A673 (cell line): ENCODE measurements around the gene L3MBTL3. TPM values are rescaled to one million over a fixed set of nuclear protein-coding genes. Genes with fewer than 3 reads are reported as not detected.

Source experiments
- BruUV-seq: library from RNA; stranded (reverse); fragments of 400-500 nt; replicated peaks from 2 replicates; lab custom pipeline; 2021; lab: Mats Ljungman, UMichigan
- CTCF ChIA-PET: fragments of 300-600 bp; sonication (Branson Sonifier 250); formaldehyde crosslinking; loops from one replicate; lab custom pipeline; 2022; ENCODE audit warnings: antibody characterized with exemption; lab: Charles Lee
- POLR2A ChIA-PET: fragments of 300-600 bp; sonication (Branson Sonifier 250); formaldehyde crosslinking; loops from one replicate; lab custom pipeline; 2022; ENCODE audit warnings: antibody characterized with exemption; ENCODE audit not compliant: low non-redundant PET; lab: Charles Lee
- DNase-seq: peaks from one replicate; pipeline ENCODE4 v3.0.0-alpha.2; 2015; ENCODE audit warnings: low spot score
- H3K27ac ChIP-seq: fragments of 200-600 bp; sonication (generic); 2 replicates; pipeline ENCODE4 v1.5.1; 2016; ENCODE audit warnings: mixed run types, low read depth, mild to moderate bottlenecking, mixed read lengths, antibody characterized with exemption, low read length; ENCODE audit not compliant: poor library complexity, severe bottlenecking
- H3K27me3 ChIP-seq: fragments of 200-600 bp; sonication (generic); replicated peaks from 2 replicates; pipeline ENCODE4 v1.6.1; 2017; ENCODE audit warnings: mixed run types, low read depth, mild to moderate bottlenecking, mixed read lengths, antibody characterized with exemption, low read length; ENCODE audit not compliant: insufficient read depth, poor library complexity
- H3K36me3 ChIP-seq: fragments of 200-600 bp; sonication (generic); 2 replicates; pipeline ENCODE4 v1.6.1; 2016; ENCODE audit warnings: mixed run types, mild to moderate bottlenecking, mixed read lengths, antibody characterized with exemption, low read length; ENCODE audit not compliant: insufficient read depth, poor library complexity, severe bottlenecking
- H3K4me1 ChIP-seq: fragments of 200-600 bp; sonication (generic); 2 replicates; pipeline ENCODE4 v1.6.1; 2017; ENCODE audit warnings: mixed run types, mild to moderate bottlenecking, mixed read lengths, antibody characterized with exemption, low read length; ENCODE audit not compliant: insufficient read depth, poor library complexity, severe bottlenecking
- H3K4me3 ChIP-seq: fragments of 200-600 bp; sonication (generic); 2 replicates; pipeline ENCODE4 v1.5.1; 2016; ENCODE audit warnings: low read depth, mixed run types, mild to moderate bottlenecking, mixed read lengths, low read length; ENCODE audit not compliant: poor library complexity, severe bottlenecking
- H3K9me3 ChIP-seq: fragments of 200-600 bp; sonication (generic); 2 replicates; pipeline ENCODE4 v1.6.1; 2016; ENCODE audit warnings: mixed run types, low read depth, mild to moderate bottlenecking, mixed read lengths, antibody characterized with exemption, low read length; ENCODE audit not compliant: poor library complexity, severe bottlenecking
- EZH2 ChIP-seq: fragments of 200-600 bp; sonication (generic); IDR thresholded peaks from 2 replicates; pipeline ENCODE4 v1.6.1; 2017; ENCODE audit warnings: borderline replicate concordance, low read depth, mild to moderate bottlenecking, mixed read lengths, antibody characterized with exemption, low read length; ENCODE audit not compliant: poor library complexity, severe bottlenecking
- intact Hi-C: fragments of 100-400 bp; cut with micrococcal nuclease; formaldehyde crosslinking; loops from one replicate; pipeline ENCODE4 v1.10.0; 2022; ENCODE audit not compliant: unreplicated experiment
- total RNA-seq: library from RNA; stranded (reverse); gene quantifications from 2 replicates; pipeline ENCODE4 v1.2.3, GENCODE V29; 2021
- TF ChIP-seq, protein P1 (sequence below): fragments of 300-800, 200-600 bp; sonication (generic); conservative IDR thresholded peaks from 2 replicates; pipeline ENCODE4 v1.5.1; 2017; ENCODE audit warnings: low read depth, mild to moderate bottlenecking, antibody characterized with exemption, low read length, moderate library complexity, mixed read lengths

L3MBTL3 gene
- total RNA-seq, 1 experiment from 2014 or later = 40.8 TPM

DNA sequence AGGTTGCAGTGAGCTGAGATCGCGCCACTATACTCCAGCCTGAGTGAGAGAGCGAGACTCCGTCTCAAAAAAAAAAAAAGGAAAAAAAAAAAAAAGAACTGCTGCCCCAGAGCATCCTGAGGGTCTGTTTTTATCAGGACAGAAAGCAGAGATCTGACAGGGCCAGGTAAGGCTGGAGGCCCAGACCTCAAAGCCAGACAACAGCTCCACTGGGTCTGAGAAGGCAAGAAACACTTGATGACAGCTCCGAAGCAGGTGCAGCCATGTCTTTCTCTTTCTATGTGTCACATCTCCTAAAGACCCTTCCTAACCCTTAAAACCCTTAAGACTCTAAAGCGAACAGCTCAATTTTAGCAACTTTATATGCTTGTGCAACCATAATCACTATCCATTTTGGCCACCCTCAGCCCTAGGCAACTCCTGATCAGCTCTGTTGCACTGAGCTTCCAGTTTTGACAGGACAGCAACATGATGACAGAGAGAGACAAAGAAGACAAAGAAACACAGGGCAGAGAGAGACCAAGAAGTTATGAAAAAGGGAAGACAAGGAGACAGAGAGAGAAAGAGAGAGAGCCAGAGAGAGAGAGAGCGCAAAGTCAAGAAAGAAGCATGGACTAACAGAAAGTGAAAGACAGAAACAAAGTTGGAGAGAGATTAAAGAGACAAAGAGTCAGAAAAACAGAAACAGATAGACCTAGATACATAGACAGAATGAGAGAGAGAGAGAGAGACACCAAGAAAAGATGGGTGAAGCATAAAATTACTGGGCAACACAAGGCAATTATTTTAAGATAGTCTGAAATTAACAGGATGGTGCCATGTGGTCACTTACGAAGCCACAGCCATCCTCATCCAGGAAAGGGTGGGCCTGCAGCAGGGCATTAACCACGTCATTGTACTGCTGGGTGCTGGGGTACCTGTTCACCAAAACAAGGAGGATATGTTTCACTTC is 165.2 kb downstream of the L3MBTL3 start:
- Histone ChIP-seq H3K36me3 (no peaks in the 10 kb centered on the region), H3K4me3 (no peak overlapping the region), H3K4me1 (no peaks in the 10 kb centered on the region), H3K27me3 (no peaks in the 10 kb centered on the region), H3K9me3 (no peaks in the 10 kb centered on the region), H3K27ac (no peak overlapping the region)
- CTCF ChIA-PET = no interaction called here
- no peak for DNase-seq
- BruUV-seq = no TSS peak
- TF ChIP-seq EZH2 = no peak
- TF ChIP-seq, protein P1, sequence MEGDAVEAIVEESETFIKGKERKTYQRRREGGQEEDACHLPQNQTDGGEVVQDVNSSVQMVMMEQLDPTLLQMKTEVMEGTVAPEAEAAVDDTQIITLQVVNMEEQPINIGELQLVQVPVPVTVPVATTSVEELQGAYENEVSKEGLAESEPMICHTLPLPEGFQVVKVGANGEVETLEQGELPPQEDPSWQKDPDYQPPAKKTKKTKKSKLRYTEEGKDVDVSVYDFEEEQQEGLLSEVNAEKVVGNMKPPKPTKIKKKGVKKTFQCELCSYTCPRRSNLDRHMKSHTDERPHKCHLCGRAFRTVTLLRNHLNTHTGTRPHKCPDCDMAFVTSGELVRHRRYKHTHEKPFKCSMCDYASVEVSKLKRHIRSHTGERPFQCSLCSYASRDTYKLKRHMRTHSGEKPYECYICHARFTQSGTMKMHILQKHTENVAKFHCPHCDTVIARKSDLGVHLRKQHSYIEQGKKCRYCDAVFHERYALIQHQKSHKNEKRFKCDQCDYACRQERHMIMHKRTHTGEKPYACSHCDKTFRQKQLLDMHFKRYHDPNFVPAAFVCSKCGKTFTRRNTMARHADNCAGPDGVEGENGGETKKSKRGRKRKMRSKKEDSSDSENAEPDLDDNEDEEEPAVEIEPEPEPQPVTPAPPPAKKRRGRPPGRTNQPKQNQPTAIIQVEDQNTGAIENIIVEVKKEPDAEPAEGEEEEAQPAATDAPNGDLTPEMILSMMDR = no peak
- intact Hi-C loops = no loop called here
- POLR2A ChIA-PET = no interaction called here

DNA sequence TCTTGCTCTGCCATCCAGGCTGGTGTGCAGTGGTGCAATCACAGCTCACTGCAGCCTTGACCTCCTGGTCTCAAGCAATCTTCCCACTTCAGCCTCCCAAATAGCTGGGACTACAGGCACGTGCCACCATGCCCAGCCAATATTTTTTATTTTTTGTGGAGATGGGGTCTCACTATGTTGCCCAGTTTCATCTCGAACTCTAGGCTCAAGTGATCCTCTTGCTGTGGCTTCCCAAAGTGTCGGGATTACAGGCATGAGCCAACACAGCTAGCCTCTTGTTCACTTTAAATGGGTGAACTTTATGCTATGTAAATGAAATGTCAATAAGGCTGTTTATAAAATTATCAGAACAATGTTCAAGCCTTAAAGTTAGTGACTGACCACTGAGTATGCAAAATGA is 167.3 kb downstream of the L3MBTL3 start:
- intact Hi-C loops = no loop called here
- no peaks in the 10 kb centered on the region for H3K36me3 ChIP-seq
- POLR2A ChIA-PET = interaction anchor here (0.7 kb wide), 1 partner anchor 9 kb away, joined by 3 read pairs; no protein-coding TSS in a partner anchor
- no peak overlapping the region for H3K4me3 ChIP-seq
- no TSS peak for BruUV-seq
- H3K4me1 ChIP-seq = no peaks in the 10 kb centered on the region
- no peaks in the 10 kb centered on the region for H3K27me3 ChIP-seq
- TF ChIP-seq, protein P1 = no peak
- TF ChIP-seq EZH2 = no peak
- no peak overlapping the region for H3K27ac ChIP-seq
- CTCF ChIA-PET = no interaction called here
- H3K9me3 ChIP-seq = no peaks in the 10 kb centered on the region
- DNase-seq = no peak

DNA sequence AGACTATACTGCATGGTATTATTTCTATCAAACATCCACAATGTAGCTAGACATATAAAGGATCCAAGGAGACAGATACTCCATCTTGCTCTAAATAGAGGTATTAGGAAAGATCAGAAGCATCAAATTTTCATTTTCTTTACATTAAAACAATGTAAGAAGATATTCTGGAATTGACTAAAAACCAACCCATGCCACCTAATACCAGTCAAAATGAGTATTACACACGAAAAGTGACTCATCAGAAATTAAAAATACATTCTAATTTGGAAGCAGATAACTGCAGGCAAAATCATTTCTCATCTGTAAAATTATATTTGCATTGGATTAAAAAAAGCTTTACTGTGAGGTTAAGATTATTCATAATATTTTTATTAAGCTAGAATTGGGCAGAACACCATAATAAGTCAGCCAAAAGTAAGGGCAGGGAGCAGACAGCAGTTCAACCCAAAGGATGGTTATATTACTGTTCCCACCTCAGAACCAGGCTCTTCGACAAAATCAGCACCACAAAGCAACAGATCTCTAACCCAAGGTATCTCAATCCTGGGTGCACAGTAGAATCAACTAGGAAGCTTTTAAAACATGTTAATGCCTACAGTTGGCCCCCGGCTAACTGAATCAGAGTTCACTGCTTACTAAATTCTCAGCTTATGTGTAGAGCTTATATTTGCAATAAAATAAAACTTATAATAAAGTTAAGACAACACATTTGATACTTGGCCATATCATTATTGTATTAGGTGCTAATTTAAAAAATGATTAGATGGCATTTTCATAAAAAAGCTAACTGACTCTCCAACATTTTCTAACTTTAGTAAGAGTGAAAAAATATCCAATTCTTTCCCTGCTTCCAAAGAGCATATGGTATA is 169.2 kb downstream of the L3MBTL3 start:
- Histone ChIP-seq H3K9me3 (no peaks in the 10 kb centered on the region), H3K27ac (no peak overlapping the region), H3K27me3 (no peaks in the 10 kb centered on the region), H3K36me3 (no peaks in the 10 kb centered on the region), H3K4me3 (no peak overlapping the region), H3K4me1 (no peaks in the 10 kb centered on the region)
- intact Hi-C loops = no loop called here
- POLR2A ChIA-PET = no interaction called here
- no peak for TF ChIP-seq EZH2
- TF ChIP-seq, protein P1 = no peak
- DNase-seq = no peak
- no TSS peak for BruUV-seq
- CTCF ChIA-PET = no interaction called here
